ENCODE data around the gene RAB7A.

GRCh38 chr3:128726023-128727016 lies at the start of gene RAB7A:
- TF ChIP-seq CTCF (IDR thresholded peaks at IDR 0.05) (no peak), EZH2 (IDR thresholded peaks at IDR 0.05) (peak; percentile 40), EZH2phosphoT487 (IDR thresholded peaks at IDR 0.05) (no peak)
